Stimulated activated CD4-positive, alpha-beta T cell treated with anti-CD3 and anti-CD28 coated beads, Interleukin-15, amount 100 ng/mL, for 1 hour (primary cell): ENCODE data around the gene ETS2.
A peak's percentile ranks its signal among the peaks of the same experiment; 100 is the strongest.

Experiments used
- DNase-seq, 2 donors: peaks; one replicate each; pipeline ENCODE4 v3.0.0-alpha.2; 2020; ENCODE audit warnings: low read depth in 1 of 2, low spot score in 1 of 2

The ETS2 gene

GRCh38 chr21:38800924-38801744, 4.6 kb upstream of the ETS2 start:
- DNase-seq = no peak

DNA sequence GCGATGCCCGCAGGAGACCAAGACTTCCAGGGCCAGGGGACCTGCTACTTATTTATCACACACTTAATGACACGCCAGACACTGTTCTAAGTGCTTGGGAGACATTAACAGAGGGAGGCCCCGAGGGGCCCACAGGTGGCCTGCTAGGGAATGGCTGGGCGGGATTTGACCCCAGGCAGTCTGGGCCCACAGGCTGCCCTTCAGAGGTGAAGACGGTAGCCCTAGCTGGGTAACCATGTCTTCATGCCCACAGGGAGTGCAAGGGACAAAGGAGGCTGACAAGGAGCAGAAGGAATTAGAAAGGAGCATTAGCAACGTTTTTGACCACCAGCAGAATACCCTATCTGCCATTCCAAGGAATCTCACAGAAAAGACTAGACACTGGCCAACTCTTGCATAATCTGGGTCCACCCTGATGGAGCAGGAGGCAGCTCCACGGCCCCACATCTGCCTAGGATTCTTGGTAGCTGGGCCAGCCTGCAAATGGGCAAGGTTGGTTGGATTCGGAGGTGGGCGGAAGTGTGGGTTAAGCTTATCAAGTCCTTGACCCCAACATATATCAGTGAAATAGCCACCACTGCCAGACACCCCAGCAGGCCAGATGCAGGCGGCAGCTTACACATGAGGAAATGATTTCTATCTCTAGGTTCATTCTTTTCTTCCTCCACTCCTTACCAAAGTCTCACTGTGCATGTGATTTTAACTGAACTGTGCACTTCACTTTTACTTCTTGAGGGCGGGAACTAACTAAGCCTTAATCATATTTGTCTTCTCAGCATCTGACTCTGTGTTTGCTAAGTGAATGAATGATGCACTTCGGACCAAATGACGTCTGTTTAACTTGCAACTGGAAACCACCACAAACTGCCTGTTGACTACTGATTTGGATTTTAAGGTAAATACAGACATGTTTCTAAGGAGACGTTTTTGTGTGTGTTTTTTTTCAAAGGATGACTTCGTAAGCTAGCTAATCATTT, 3.4 kb upstream of the ETS2 start:
- no peak for DNase-seq

DNA sequence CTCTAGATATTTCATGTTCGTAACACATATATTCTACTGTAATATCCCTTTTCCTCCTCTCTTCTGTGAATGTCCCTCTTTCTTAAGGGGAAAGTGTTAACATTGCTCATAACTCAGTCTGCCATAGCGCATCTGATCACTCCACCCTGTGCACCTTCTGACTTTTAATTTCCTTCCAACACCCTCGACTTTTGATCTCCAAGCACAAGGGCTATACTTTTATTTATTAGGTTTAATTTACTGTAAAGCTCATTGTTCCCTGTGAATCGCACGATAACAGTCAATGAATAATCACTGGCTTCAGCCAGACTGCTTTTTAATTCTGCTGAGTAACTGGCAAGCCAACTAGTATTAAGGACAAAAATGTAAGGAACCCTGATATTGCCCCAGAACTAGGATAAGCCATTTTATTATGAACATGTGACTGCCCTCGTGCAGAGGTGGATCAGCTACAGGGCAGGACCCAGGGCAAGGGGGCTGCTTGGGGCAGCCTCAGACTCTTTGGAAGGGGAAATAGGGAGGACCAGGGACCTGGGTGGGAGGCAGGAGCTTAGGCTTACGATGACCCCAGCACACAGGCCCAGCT, 2.6 kb upstream of the ETS2 start:
- DNase-seq = no peak

DNA sequence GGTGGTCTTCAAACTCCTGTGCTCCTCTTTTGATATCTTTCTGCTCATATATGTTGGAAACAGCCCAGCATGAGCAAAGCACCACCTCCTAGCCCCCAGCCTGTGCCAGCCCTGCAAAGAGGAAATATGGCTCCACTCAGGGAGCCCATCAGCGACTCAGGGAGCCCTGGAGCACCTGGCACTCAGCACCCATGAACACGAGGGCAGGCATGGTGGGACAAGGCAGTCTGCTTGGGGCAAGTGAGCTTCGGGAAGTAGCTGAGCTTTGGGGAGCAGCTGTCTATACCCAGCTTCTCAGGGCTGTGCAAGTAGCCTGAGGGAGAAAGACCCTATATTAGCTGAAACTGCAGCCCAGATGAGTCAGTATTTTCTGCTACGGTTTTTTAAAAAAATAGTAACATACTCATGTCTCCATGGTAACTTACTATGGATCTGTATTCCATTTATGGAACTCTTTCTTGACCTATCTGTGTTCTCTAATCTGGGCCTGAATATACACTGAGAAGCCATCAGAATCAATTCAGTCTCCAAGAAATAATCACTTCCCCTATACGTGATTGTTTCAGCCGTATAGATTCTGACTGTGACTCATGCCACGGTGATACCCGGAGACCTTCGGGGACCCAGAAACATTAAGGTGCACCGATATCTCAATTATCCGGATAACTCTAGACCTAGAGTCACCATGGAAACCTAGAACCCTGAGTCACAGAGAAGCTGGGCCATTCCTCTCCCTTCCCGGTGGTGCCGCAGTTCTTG, 1.5 kb upstream of the ETS2 start:
- no peak for DNase-seq

GRCh38 chr21:38804789-38805327, 871 bp upstream of the ETS2 start:
- DNase-seq = no peak

GRCh38 chr21:38806153-38806941, 618 bp downstream of the ETS2 start:
- DNase-seq = peak in 1 of 2 donors; percentile 32

DNA sequence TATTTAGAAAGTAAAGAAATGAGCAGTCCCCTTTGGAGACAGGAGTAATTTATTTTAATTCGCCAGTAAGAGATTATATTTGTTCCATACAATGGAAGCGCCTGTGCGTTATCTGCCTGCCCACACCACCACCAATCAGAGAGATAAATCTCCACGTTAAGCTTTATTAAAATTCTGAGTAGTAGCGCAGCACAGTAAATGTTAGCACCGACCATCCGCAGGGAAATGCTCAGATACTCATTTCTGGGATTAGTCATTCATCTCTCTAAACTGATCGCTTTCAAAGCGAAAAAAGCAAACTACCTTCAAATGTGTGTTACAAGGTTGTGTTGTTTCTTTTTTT, 1.2 kb downstream of the ETS2 start:
- DNase-seq = no peak

GRCh38 chr21:38807441-38807871, 1.7 kb downstream of the ETS2 start:
- no peak for DNase-seq

GRCh38 chr21:38807986-38808385, 2.3 kb downstream of the ETS2 start:
- no peak for DNase-seq

DNA sequence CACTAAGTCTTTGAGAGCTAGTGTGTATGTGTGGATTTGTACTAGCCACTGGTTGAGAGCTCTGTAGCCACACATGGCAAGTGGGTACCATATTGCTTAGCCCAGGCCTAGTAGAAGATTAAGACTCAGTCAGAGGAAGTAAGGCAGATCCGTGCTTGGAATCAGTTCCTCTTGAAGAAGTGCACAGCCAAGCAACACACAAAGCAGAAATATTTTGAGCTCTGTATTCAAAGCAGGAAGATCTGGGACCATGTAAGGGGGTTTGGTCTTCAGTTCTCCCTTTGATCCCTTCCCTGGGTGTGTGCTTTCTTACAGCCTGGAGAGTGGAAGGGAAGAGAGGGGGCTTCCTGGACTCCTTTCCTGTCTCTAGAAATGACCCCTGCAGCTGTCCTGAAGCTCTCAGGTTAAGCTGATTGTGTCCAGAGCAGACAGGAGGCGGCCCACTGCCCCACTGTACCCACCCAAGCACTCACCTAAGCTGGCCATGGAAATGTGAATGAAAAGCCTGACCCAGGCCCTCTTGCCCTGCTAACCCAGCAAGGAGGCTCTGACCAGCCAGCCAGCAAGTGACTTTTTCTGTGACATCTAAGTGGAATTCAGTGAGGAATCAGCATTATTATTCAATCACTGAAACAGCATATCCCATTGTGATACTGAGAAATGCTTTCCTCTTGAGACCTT, 3.6 kb downstream of the ETS2 start:
- DNase-seq = no peak

DNA sequence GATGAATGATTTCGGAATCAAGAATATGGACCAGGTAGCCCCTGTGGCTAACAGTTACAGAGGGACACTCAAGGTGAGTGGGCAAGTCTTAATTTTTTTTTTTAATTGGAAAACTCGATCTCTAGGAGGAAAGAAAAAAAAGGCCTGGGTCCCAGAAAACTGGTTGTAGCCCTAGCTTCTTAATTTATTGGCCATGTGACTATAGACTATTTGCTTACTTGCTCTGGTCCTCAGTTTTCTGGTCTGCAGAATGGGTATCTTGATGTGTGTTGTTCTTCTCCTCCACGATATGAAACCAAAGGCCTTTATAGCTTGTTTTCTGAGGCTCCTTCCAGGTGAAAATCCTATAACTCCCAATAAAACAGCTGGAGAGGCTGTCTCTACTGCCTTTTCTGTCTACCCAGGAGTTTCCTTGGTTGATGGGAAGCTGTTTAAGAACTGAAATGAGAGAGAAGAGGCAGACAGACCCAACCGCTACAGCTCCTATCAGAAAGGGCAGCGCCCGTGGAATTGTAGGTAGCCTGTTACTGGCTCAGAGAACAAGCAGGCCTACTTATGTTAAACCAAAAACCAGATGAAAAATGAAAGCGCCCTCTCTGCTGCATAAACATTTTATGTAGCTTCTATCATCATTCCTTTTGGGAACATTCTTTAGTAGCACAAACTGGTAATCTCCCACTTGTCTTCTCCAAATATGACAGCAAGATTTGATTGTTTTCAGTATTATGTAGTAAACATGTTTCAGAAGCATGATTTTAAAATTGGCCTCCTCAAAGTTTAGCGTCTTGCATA, 4.5 kb downstream of the ETS2 start:
- no peak for DNase-seq

DNA sequence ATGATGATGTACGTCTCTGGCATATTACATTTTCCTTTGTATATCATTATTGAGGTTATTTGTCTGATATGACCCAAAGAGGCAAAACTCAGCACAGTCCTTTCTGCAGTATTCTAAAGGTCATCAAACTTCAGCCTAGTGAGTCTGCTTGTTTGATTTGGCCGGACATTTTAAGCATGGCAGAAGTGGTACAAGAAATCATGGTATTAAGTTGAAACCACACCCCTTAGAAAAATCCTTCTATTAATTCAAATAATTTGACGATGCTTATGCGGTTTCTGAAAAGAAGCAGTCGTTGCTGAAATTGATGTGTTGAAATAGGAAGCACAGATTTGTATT, 5.1 kb downstream of the ETS2 start:
- no peak for DNase-seq

DNA sequence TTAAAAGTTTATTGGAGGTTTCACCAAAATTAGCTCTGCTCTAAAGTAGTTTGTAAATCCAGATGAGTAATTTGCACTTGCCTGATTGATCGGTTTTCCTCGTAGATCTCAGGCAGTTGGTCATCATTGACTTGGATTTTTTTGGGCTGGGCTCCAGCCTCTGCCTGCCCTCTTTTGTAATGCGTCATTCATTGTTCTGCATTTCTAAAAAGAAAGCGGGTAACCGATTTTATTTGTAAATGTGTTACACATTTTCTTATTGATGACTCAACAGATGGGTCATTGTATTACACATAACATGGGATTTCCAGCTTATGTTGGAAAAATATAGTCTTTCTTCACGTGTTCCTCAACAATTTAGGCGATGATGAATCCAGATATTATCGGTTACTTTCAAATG, 5.5 kb downstream of the ETS2 start:
- no peak for DNase-seq

GRCh38 chr21:38813143-38813542, 7.4 kb downstream of the ETS2 start:
- DNase-seq = no peak

DNA sequence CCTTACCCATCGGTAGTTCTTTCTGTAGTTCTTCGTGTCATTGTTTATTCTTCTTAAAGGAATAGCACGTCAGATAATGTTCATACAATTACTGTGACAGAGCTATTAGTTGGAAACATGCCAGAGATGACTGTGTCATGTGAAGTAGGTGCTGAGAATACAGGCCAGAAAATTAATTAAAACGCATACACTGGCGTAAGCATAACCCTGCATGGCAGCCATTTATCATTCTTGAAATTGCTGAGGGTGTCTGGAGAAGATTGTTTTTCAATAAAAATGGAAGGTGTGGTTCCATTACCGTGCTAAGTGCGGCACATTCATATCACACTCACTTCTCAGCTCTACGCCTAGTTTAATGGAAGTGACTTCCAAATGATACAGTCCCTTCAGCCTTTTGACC, 7.8 kb downstream of the ETS2 start:
- DNase-seq = no peak

DNA sequence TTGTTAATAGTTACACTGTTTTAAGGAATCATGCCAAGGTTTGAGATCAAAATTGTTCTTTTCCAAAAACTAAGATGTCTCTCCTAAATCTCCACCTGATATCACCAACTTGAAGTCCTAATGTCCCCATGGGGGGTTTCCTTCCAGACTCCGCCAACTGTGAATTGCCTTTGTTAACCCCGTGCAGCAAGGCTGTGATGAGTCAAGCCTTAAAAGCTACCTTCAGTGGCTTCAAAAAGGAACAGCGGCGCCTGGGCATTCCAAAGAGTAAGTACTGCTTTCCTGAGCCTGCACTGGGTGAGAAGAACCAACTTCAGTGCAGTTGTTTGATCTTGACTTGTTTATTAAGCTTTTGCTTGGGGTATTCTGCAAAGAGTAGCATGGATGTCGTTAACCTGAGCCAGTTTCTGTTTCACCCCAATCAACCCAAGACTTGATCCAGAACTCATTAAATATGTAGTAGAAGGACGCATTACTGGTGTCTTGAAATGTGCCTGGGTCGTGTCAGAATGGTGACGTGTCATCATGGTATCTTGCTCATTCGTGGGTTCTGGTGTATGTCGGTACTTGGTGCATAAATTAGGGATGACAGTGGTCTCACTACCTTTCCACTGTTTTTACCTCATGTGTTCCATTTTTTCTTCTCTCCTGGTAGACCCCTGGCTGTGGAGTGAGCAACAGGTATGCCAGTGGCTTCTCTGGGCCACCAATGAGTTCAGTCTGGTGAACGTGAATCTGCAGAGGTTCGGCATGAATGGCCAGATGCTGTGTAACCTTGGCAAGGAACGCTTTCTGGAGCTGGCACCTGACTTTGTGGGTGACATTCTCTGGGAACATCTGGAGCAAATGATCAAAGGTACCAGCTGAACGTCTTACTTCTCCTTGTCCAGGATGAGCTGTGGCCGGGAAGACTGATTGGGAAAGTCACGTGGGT, 8.7 kb downstream of the ETS2 start:
- no peak for DNase-seq

DNA sequence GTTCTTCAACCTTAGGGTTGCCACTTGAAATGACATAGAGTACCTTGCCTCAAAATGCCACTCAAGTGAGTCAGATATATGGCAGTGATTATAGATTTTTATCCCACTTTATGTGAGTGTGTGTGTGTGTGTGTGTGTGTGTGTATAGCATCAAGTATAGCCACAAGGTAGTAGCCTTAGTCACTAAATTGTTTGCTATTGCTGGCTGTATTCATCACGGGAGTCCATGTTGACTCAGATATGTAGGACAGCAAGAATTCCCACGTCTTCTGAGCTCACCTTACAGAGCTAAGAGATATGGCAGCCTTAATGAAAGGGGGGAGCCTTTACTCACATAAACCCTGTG, 9.3 kb downstream of the ETS2 start:
- no peak for DNase-seq
